Endothelial cell of umbilical vein (primary cell): ENCODE data around the gene ITFG1.

ENCODE experiments used
- CTCF ChIP-seq, 2 donors: IDR thresholded peaks; 1 replicate in 1 of 2; 2 replicates in 1 of 2; pipeline ENCODE4 v1.5.1; 2011; ENCODE audit warnings: low read length in 2 of 2, mild to moderate bottlenecking in 2 of 2, moderate library complexity in 2 of 2, control low read depth in 1 of 2, inconsistent platforms in 1 of 2, low read depth in 1 of 2; ENCODE audit not compliant: insufficient read depth in 1 of 2; ENCODE audit errors: extremely low read depth in 1 of 2
- FOS ChIP-seq: IDR thresholded peaks from 2 replicates; pipeline ENCODE4 v1.6.1; 2011; ENCODE audit warnings: mild to moderate bottlenecking, low read length, moderate library complexity, borderline replicate concordance; ENCODE audit not compliant: insufficient read depth
- POLR2A ChIP-seq: IDR thresholded peaks from 2 replicates; pipeline ENCODE4 v1.6.1; 2012; ENCODE audit warnings: low read depth, mild to moderate bottlenecking, control low read depth, low read length

GRCh38 chr16:47211218-47211617 lies 249.6 kb downstream of the ITFG1 start:
- TF ChIP-seq CTCF (IDR thresholded peaks at IDR 0.05; ENCODE audit: extremely low read depth in 1 of 2, insufficient read depth in 1 of 2, low read depth in 1 of 2, low read length in 2 of 2) (no peak), POLR2A (no peak), FOS (no peak)
